OCI-LY1 (cell line): ENCODE measurements around the gene UBXN6.

Source experiments
- H2AFZ ChIP-seq: fragments of 200-600 bp; sonication (generic), shearing (Covaris generic); 2 replicates; pipeline ENCODE4 v1.6.0; 2014; ENCODE audit warnings: antibody characterized with exemption, mild to moderate bottlenecking, low read length
- H3F3A ChIP-seq: fragments of 200-600 bp; sonication (generic), shearing (Covaris generic); 2 replicates; pipeline ENCODE4 v1.6.0; 2014; ENCODE audit warnings: mild to moderate bottlenecking, antibody characterized with exemption, low read length, moderate library complexity; ENCODE audit not compliant: insufficient read depth
- H3K27ac ChIP-seq: fragments of 200-600 bp; sonication (generic); 2 replicates; pipeline ENCODE4 v1.5.1; 2014; ENCODE audit warnings: low read length, mixed run types, mild to moderate bottlenecking, low read depth; ENCODE audit not compliant: poor library complexity, severe bottlenecking
- H3K27me3 ChIP-seq: fragments of 200-600 bp; sonication (generic); 2 replicates; pipeline ENCODE4 v1.6.0; 2014; ENCODE audit warnings: antibody characterized with exemption, mild to moderate bottlenecking, low read length, moderate library complexity; ENCODE audit not compliant: insufficient read depth
- H3K36me3 ChIP-seq: fragments of 200-600 bp; sonication (generic); 2 replicates; pipeline ENCODE4 v1.6.1; 2014; ENCODE audit warnings: mild to moderate bottlenecking, antibody characterized with exemption, low read length, moderate library complexity, mixed read lengths; ENCODE audit not compliant: insufficient read depth
- H3K4me1 ChIP-seq: fragments of 200-600 bp; sonication (generic); 2 replicates; pipeline ENCODE4 v1.5.1; 2014; ENCODE audit warnings: mild to moderate bottlenecking, low read length, moderate library complexity; ENCODE audit not compliant: insufficient read depth, severe bottlenecking
- H3K4me2 ChIP-seq: fragments of 200-600 bp; sonication (generic), shearing (Covaris generic); 2 replicates; pipeline ENCODE4 v1.6.1; 2014; ENCODE audit warnings: low read length
- H3K4me3 ChIP-seq: fragments of 200-600 bp; sonication (generic); 2 replicates; pipeline ENCODE4 v1.5.1; 2014; ENCODE audit warnings: low read length, low read depth, mild to moderate bottlenecking, mixed read lengths; ENCODE audit not compliant: poor library complexity, severe bottlenecking
- H3K79me2 ChIP-seq: fragments of 200-600 bp; shearing (Covaris generic); 2 replicates; pipeline ENCODE4 v1.6.1; 2016; ENCODE audit warnings: mixed run types, low read length, mixed read lengths; ENCODE audit not compliant: insufficient read depth
- H3K9ac ChIP-seq: fragments of 200-600 bp; sonication (generic), shearing (Covaris generic); 2 replicates; pipeline ENCODE4 v1.6.1; 2014; ENCODE audit warnings: mild to moderate bottlenecking, low read length, mixed read lengths
- H3K9me2 ChIP-seq: fragments of 200-600 bp; sonication (generic), shearing (Covaris generic); 2 replicates; pipeline ENCODE4 v1.6.1; 2014; ENCODE audit warnings: low read depth, mild to moderate bottlenecking, low read length, mixed read lengths
- H3K9me3 ChIP-seq: fragments of 200-600 bp; shearing (Covaris generic); 2 replicates; pipeline ENCODE4 v1.6.1; 2014; ENCODE audit warnings: low read length, mixed read lengths
- H4K20me1 ChIP-seq: fragments of 200-600 bp; sonication (generic), shearing (Covaris generic); 2 replicates; pipeline ENCODE4 v1.6.0; 2016; ENCODE audit warnings: mild to moderate bottlenecking, low read length; ENCODE audit not compliant: insufficient read depth
- CTCF ChIP-seq: fragments of 200-600 bp; sonication (generic), shearing (Covaris generic); IDR thresholded peaks from 2 replicates; pipeline ENCODE4 v1.5.1; 2017; ENCODE audit warnings: mild to moderate bottlenecking, antibody characterized with exemption, low read length, moderate library complexity, mixed read lengths
- EZH2 ChIP-seq: fragments of 200-600 bp; sonication (generic), shearing (Covaris generic); IDR thresholded peaks from 2 replicates; pipeline ENCODE4 v1.8.0; 2017; ENCODE audit warnings: borderline replicate concordance, mixed run types, mild to moderate bottlenecking, antibody characterized with exemption, low read length, moderate library complexity, mixed read lengths

The UBXN6 gene

GRCh38 chr19:4457654-4458395 lies at the start of gene UBXN6:
TSS of gene UBXN6 (minus strand) at chr19:4457794. CDS start at chr19:4457697, 97 bp downstream.
- no peak within 1 kb of the TSS for H2AFZ ChIP-seq

GRCh38 chr19:4507150-4507452 lies 49.5 kb upstream of the UBXN6 start:
- H3K4me2 ChIP-seq: no peak overlapping the region
- no peak overlapping the region for H2AFZ ChIP-seq
- H4K20me1 ChIP-seq: no peaks in the 10 kb centered on the region
- no peaks in the 10 kb centered on the region for H3K79me2 ChIP-seq
- H3K9me3 ChIP-seq: no peaks in the 10 kb centered on the region
- H3K9ac ChIP-seq: no peak overlapping the region
- peaks cover 11% of the 10 kb centered on the region; the same call in 1 of the 2 replicates for H3K36me3 ChIP-seq
- H3K27ac ChIP-seq: no peak overlapping the region
- no peaks in the 10 kb centered on the region for H3F3A ChIP-seq
- no peak overlapping the region for H3K4me3 ChIP-seq
- H3K9me2 ChIP-seq: no peaks in the 10 kb centered on the region
- H3K27me3 ChIP-seq: no peaks in the 10 kb centered on the region
- TF ChIP-seq EZH2 (no peak), CTCF (no peak)
- no peaks in the 10 kb centered on the region for H3K4me1 ChIP-seq

More at GRCh38 chr19:4457654-4458395, at the start of gene UBXN6:
- no peaks in the 10 kb centered on the region for H3K79me2 ChIP-seq
- H3K4me2 ChIP-seq: peak within 1 kb of the TSS; percentile 86
- H3K9me2 ChIP-seq: no peaks in the 10 kb centered on the region
- TF ChIP-seq EZH2 (no peak), CTCF (no peak)
- no peaks in the 10 kb centered on the region for H3K27me3 ChIP-seq
- H3K4me1 ChIP-seq: peaks cover 24% of the 10 kb centered on the region
- no peaks in the 10 kb centered on the region for H4K20me1 ChIP-seq
- H3K27ac ChIP-seq: peak within 1 kb of the TSS; percentile 55
- H3K4me3 ChIP-seq: peak within 1 kb of the TSS; percentile 70
- H3K9ac ChIP-seq: peak within 1 kb of the TSS; percentile 69
- no peaks in the 10 kb centered on the region for H3K9me3 ChIP-seq
- peaks cover 7% of the 10 kb centered on the region; the same call in 1 of the 2 replicates for H3K36me3 ChIP-seq
- H3F3A ChIP-seq: no peaks in the 10 kb centered on the region

- no peaks in the 10 kb centered on the region for H3K9me3 ChIP-seq
- H3K9ac ChIP-seq: no peak overlapping the region
- H3K4me1 ChIP-seq: no peaks in the 10 kb centered on the region
- no peak overlapping the region for H3K4me3 ChIP-seq
- TF ChIP-seq EZH2: no peak
- TF ChIP-seq CTCF: no peak
- H3K27ac ChIP-seq: no peak overlapping the region
- peaks cover 11% of the 10 kb centered on the region for H3K36me3 ChIP-seq
- H3K79me2 ChIP-seq: no peaks in the 10 kb centered on the region
- no peaks in the 10 kb centered on the region for H3K9me2 ChIP-seq
- H3K4me2 ChIP-seq: no peak overlapping the region
- H3K27me3 ChIP-seq: no peaks in the 10 kb centered on the region
- no peaks in the 10 kb centered on the region for H4K20me1 ChIP-seq
- H2AFZ ChIP-seq: no peak overlapping the region
- H3F3A ChIP-seq: no peaks in the 10 kb centered on the region
Observed at GRCh38 chr19:4506449-4507149, 49.0 kb upstream of the UBXN6 start.
